ENCODE results near the gene SLC8A1. TPM values are rescaled to one million over a fixed set of nuclear protein-coding genes. Genes with fewer than 3 reads are reported as not detected.

SLC8A1 gene
- total and polyA plus RNA-seq, 10 of the 15 experiments (the other 5 are each of a cell fraction or from before 2014, with no cell fraction given) = under 0.01 to 1.2 (median 0.01) TPM; not detected in 3

DNA sequence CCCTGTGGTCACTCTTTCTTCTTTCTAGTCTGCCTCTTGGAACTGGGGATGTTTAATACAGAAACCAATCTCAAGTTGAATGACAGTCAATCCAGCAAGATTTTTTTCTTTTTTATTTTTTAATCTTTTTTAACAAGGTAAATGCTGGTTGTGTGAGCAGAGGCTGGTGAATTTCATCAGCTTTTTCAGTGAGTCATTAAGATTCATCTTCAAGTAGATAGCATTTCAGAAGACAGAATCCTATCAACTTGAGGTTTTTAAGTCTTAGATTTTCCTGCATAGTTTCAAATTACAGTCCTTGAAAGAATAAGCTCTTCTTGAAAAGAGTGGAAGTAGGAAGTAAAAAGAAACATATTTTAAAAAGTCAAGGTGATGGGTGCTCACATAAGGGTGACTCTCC lies 12.4 kb downstream of the SLC8A1 start (continued):
- TF ChIP-seq IRF5 (IDR thresholded peaks at IDR 0.05; ENCODE audit: borderline replicate concordance) = no peak
- no peak for TF ChIP-seq FOS (IDR thresholded peaks at IDR 0.05; ENCODE audit: borderline replicate concordance, extremely low read depth, insufficient read length)
- no peak for TF ChIP-seq KDM1A (IDR thresholded peaks at IDR 0.05; ENCODE audit: borderline replicate concordance)
- no peak for TF ChIP-seq EP300 (IDR thresholded peaks at IDR 0.05; ENCODE audit: borderline replicate concordance in 1 of 2, control insufficient read depth in 1 of 2, low read depth in 2 of 2, low read length in 2 of 2)
- TF ChIP-seq E2F4 (IDR thresholded peaks at IDR 0.05; ENCODE audit: low read depth, low read length) = no peak
- TF ChIP-seq ZNF384 (IDR thresholded peaks at IDR 0.05; ENCODE audit: borderline replicate concordance, low read depth, low read length) = no peak

DNA sequence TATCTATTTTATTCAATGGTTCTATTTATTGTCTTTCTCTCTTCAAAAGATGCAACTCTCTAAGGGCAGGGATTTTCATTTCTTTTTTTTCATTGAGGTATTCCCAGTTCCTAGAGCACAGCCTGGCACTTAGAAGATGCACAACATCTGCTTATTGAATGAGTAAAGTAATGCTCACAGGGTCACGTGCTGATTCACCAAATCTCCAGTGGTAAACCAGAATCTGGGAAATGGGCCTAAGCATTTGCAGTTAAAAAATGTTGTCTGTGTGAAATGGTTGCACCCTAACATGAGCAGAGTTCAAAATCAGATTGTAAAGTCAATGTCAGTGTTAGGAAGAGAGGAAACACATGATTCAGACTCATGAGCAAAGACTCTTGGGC lies 15.8 kb downstream of the SLC8A1 start:
- in situ Hi-C loops (cut with MboI) = no loop called here
- FAIRE-seq = no peak

More for the DNA sequence above, 15.8 kb downstream of the SLC8A1 start:
- Histone ChIP-seq H3K9ac (ENCODE audit: control insufficient read depth, insufficient read depth, low read length) (no peak overlapping the region), H3K4me3 (no peak overlapping the region), H3K4me1 (ENCODE audit: control insufficient read depth, insufficient read depth, low read length) (no peaks in the 10 kb centered on the region), H3K27ac (ENCODE audit: control insufficient read depth, insufficient read depth) (no peak overlapping the region), H3K27me3 (replicated peaks in 1 of 2; ENCODE audit: control insufficient read depth in 2 of 2, insufficient read depth in 2 of 2, low read length in 1 of 2) (no peaks in the 10 kb centered on the region; a peak in 1 of 4 replicates), H3K4me2 (ENCODE audit: control insufficient read depth, insufficient read depth) (no peak overlapping the region), H4K20me1 (ENCODE audit: control insufficient read depth, insufficient read depth) (no peaks in the 10 kb centered on the region), H3K79me2 (ENCODE audit: control insufficient read depth, insufficient read depth, low read length) (no peaks in the 10 kb centered on the region), H3K36me3 (ENCODE audit: control insufficient read depth in 2 of 2, insufficient read depth in 2 of 2, low read length in 1 of 2) (no peaks in the 10 kb centered on the region), H2AFZ (ENCODE audit: control insufficient read depth, low read depth, low read length) (no peak overlapping the region), H3K9me3 (replicated peaks; ENCODE audit: control insufficient read depth, insufficient read depth, low read length) (no peaks in the 10 kb centered on the region)
- TF ChIP-seq HDGF (IDR thresholded peaks at IDR 0.05) = no peak
- no peak for TF ChIP-seq PAX8 (IDR thresholded peaks at IDR 0.05)
- TF ChIP-seq RFX5 (IDR thresholded peaks at IDR 0.05; ENCODE audit: low read depth, low read length) = no peak
- no peak for TF ChIP-seq CREM (IDR thresholded peaks at IDR 0.05; ENCODE audit: low read depth)
- TF ChIP-seq LARP7 (IDR thresholded peaks at IDR 0.05) = no peak
- TF ChIP-seq SREBF2 (IDR thresholded peaks at IDR 0.05; ENCODE audit: low read length) = no peak
- TF ChIP-seq CBX3 (IDR thresholded peaks at IDR 0.05; ENCODE audit: borderline replicate concordance, low read depth) = no peak
- TF ChIP-seq TARDBP (IDR thresholded peaks at IDR 0.05; ENCODE audit: borderline replicate concordance) = no peak
- TF ChIP-seq ESRRA (IDR thresholded peaks at IDR 0.05; ENCODE audit: low read length) = no peak
- CTCF ChIA-PET = no interaction called here
- intact Hi-C loops (cut with micrococcal nuclease; ENCODE audit: unreplicated experiment) = no loop called here
- no TSS peak for BruUV-seq (replicated peaks)
- WGBS (ENCODE audit: insufficient coverage, insufficient replicate concordance, low lambda C conversion rate, missing lambda C conversion rate) = 0% methylated on average over 1 of the region's 1 CpG
- DNase-seq (ENCODE audit: low read depth, low spot score) (no peak), ATAC-seq (no peak)
- SMC1A ChIA-PET (ENCODE audit: uncharacterized antibody, unreplicated experiment) = no interaction called here
- POLR2A ChIA-PET = no interaction called here
- RAD21 ChIA-PET (ENCODE audit: unreplicated experiment) = no interaction called here

Data from GM12878 (cell line).